SK-N-SH (cell line): ENCODE results near the gene FALEC. TPM values are rescaled to one million over a fixed set of nuclear protein-coding genes. Genes with fewer than 3 reads are reported as not detected.

Experiments used
- CTCF ChIA-PET: fragments of 300-600, 350-600 bp; formaldehyde crosslinking; extraction: SDS; loops from one replicate; lab custom pipeline; 2021; lab: Yijun Ruan, JAX
- POLR2A ChIA-PET: fragments of 350-600 bp; sonication (Branson Sonifier 250); formaldehyde crosslinking; extraction: SDS; loops from one replicate; lab custom pipeline; 2020; ENCODE audit warnings: antibody characterized with exemption, inconsistent platforms; lab: Yijun Ruan, JAX
- DNase-seq: peaks from one replicate; pipeline ENCODE4 v3.0.0; 2012
- H2AFZ ChIP-seq: fragments of 200-600 bp; sonication (generic); 2 replicates; pipeline ENCODE4 v1.8.1; 2016; ENCODE audit warnings: antibody characterized with exemption, mild to moderate bottlenecking, low read depth
- H3F3A ChIP-seq: fragments of 200-600 bp; sonication (generic); replicated peaks from 2 replicates; pipeline ENCODE3; 2016; ENCODE audit warnings: antibody characterized with exemption, mild to moderate bottlenecking; ENCODE audit not compliant: insufficient read depth
- H3K27ac ChIP-seq, 2 experiments: fragments of 200-500 bp in 1 of 2; fragments of 200-600 bp in 1 of 2; sonication (Bioruptor generic) in 1 of 2; sonication (generic), shearing (Covaris generic) in 1 of 2; 2 replicates each; pipeline versions ENCODE4 v1.5.1 to v1.6.1; 2014 to 2016; ENCODE audit warnings: low read depth in 2 of 2, inconsistent platforms in 1 of 2, low read length in 1 of 2, mild to moderate bottlenecking in 1 of 2, mixed read lengths in 1 of 2
- H3K27me3 ChIP-seq: fragments of 200-600 bp; sonication (generic), shearing (Covaris generic); 2 replicates; pipeline ENCODE4 v1.6.1; 2016; ENCODE audit warnings: mixed run types; ENCODE audit not compliant: insufficient read depth
- H3K36me3 ChIP-seq, 2 experiments: fragments of 200-500 bp in 1 of 2; fragments of 200-600 bp in 1 of 2; sonication (Bioruptor generic) in 1 of 2; sonication (generic) in 1 of 2; replicated peaks in 1 of 2; 2 replicates each; pipeline versions ENCODE3 to v1.5.1; 2014 to 2016; ENCODE audit warnings: low read length in 1 of 2, mild to moderate bottlenecking in 1 of 2; ENCODE audit not compliant: insufficient read depth in 2 of 2, control insufficient read depth in 1 of 2
- H3K4me1 ChIP-seq, 2 experiments: fragments of 200-500 bp in 1 of 2; fragments of 200-600 bp in 1 of 2; sonication (Bioruptor generic) in 1 of 2; sonication (generic), shearing (Covaris generic) in 1 of 2; 2 replicates each; pipeline versions ENCODE4 v1.5.1 to v1.6.1; 2014 to 2016; ENCODE audit warnings: low read depth in 1 of 2, low read length in 1 of 2, mixed run types in 1 of 2; ENCODE audit not compliant: insufficient read depth in 2 of 2, control insufficient read depth in 1 of 2
- H3K4me2 ChIP-seq: fragments of 200-600 bp; sonication (generic), shearing (Covaris generic); 2 replicates; pipeline ENCODE4 v1.6.1; 2017; ENCODE audit warnings: mixed run types
- H3K4me3 ChIP-seq, 2 experiments: fragments of 200-500 bp in 1 of 2; fragments of 200-600 bp in 1 of 2; sonication (Bioruptor generic) in 1 of 2; sonication (generic), shearing (Covaris generic) in 1 of 2; 2 replicates each; pipeline versions ENCODE4 v1.5.1 to v1.8.1; 2014 to 2016; ENCODE audit warnings: low read depth in 2 of 2, inconsistent platforms in 1 of 2, low read length in 1 of 2, mild to moderate bottlenecking in 1 of 2, mixed read lengths in 1 of 2, moderate library complexity in 1 of 2
- H3K79me2 ChIP-seq: fragments of 200-600 bp; sonication (generic); 2 replicates; pipeline ENCODE4 v1.8.1; 2017; ENCODE audit warnings: mild to moderate bottlenecking; ENCODE audit not compliant: insufficient read depth
- H3K9ac ChIP-seq: fragments of 200-600 bp; sonication (generic); 2 replicates; pipeline ENCODE4 v1.6.1; 2017; ENCODE audit warnings: mixed run types
- H3K9me2 ChIP-seq: fragments of 200-600 bp; sonication (generic); 2 replicates; pipeline ENCODE4 v1.6.1; 2017; ENCODE audit warnings: mixed run types
- H3K9me3 ChIP-seq: fragments of 200-600 bp; sonication (generic); 2 replicates; pipeline ENCODE4 v1.6.1; 2017; ENCODE audit warnings: mixed run types, mild to moderate bottlenecking, moderate library complexity
- H4K20me1 ChIP-seq: fragments of 200-600 bp; sonication (generic); 2 replicates; pipeline ENCODE4 v1.6.1; 2017; ENCODE audit warnings: mild to moderate bottlenecking, mixed run types; ENCODE audit not compliant: insufficient read depth
- FOSL2 ChIP-seq: IDR thresholded peaks from 2 replicates; pipeline ENCODE4 v1.4.0; 2012; ENCODE audit warnings: low read depth, mild to moderate bottlenecking, moderate library complexity, borderline replicate concordance
- MEF2A ChIP-seq: IDR thresholded peaks from 2 replicates; pipeline ENCODE4 v1.4.0; 2012; ENCODE audit warnings: low read depth, borderline replicate concordance
- USF2 ChIP-seq: fragments of 150-350 bp; IDR thresholded peaks from 2 replicates; pipeline ENCODE4 v1.6.1; 2017; ENCODE audit warnings: antibody characterized with exemption, low read length, low read depth, borderline replicate concordance
- WGBS: methylation state at CpG from one replicate; pipeline ENCODE4 v1.1.6; 2017; ENCODE audit warnings: low lambda C conversion rate; 5-methylcytosine and 5-hydroxymethylcytosine counted together
- polyA plus RNA-seq, 3 experiments: library from polyadenylated mRNA; depleted of rRNA; stranded (reverse); fragments of >200 nt; gene quantifications; 2 replicates each; pipeline ENCODE4 v1.2.3, GENCODE V29; 2012
- TF ChIP-seq, protein P1 (sequence below): fragments of 150-350 bp; IDR thresholded peaks from 2 replicates; pipeline ENCODE4 v1.6.1; 2016; ENCODE audit warnings: mild to moderate bottlenecking, low read depth, low read length

The FALEC gene
- polyA plus RNA-seq, 1 of the 3 experiments (the other 2 are of a cell fraction), result 0.72 TPM

DNA sequence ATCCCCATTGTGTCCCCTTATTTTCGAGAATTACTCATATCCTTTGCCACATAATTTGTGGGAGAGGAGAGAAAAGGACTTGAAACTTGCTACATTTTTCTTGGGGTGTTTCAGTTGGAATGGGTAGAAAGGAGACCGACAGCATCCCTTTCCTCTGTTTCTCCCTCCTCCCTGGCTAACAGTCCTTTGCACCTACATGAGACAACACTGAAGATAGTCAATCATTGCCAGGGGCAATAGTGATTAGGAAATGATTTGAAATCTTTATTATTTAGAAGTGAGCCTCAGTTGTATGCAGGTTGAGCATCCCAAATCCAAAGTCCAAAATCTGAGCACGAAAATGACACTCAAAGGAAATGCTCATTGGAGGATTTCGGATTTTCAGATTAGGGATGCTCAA is 36.2 kb upstream of the FALEC start:
- H3K4me1 ChIP-seq, result no peaks in the 10 kb centered on the region
- no peak overlapping the region for H3K9ac ChIP-seq
- H3K79me2 ChIP-seq, result no peaks in the 10 kb centered on the region
- WGBS, result 57% methylated on average over 4 of the region's 4 CpGs
- no peak overlapping the region for H2AFZ ChIP-seq
- CTCF ChIA-PET, result interaction anchor here (1.1 kb wide), 1 partner anchor 54 kb away, joined by 3 read pairs; no protein-coding TSS in a partner anchor
- no peak for DNase-seq
- H3K4me2 ChIP-seq, result no peak overlapping the region
- peaks cover 0 to 8% of the 10 kb centered on the region in 2 experiments for H3K36me3 ChIP-seq
- no peak overlapping the region for H3K4me3 ChIP-seq
- TF ChIP-seq USF2 (no peak), MEF2A (no peak)
- TF ChIP-seq, all 33 proteins: peak for 0
- POLR2A ChIA-PET, result no interaction called here
- no peak overlapping the region for H3K27ac ChIP-seq
- H3K27me3 ChIP-seq, result no peaks in the 10 kb centered on the region
- peaks cover 3% of the 10 kb centered on the region for H3F3A ChIP-seq
- no peaks in the 10 kb centered on the region for H4K20me1 ChIP-seq
- no peaks in the 10 kb centered on the region for H3K9me3 ChIP-seq
- no peaks in the 10 kb centered on the region for H3K9me2 ChIP-seq

- ChIA-PET CTCF (interaction anchor here (1.1 kb wide), 1 partner anchor 53 kb away, joined by 3 read pairs; no protein-coding TSS in a partner anchor), POLR2A (no interaction called here)
- 64% methylated on average over 2 of the region's 2 CpGs for WGBS
Measured at GRCh38 chr1:150479927-150480352, 35.6 kb upstream of the FALEC start.

More at GRCh38 chr1:150479927-150480352, 35.6 kb upstream of the FALEC start:
- Histone ChIP-seq H3K79me2 (no peaks in the 10 kb centered on the region), H3K4me2 (no peak overlapping the region), H3K4me1 (peaks cover 0 to 2% of the 10 kb centered on the region in 2 experiments; a peak in 1 of 4 replicates)
- no peak for DNase-seq
- no peak for TF ChIP-seq USF2
- no peak for TF ChIP-seq FOSL2
- TF ChIP-seq, protein P1, sequence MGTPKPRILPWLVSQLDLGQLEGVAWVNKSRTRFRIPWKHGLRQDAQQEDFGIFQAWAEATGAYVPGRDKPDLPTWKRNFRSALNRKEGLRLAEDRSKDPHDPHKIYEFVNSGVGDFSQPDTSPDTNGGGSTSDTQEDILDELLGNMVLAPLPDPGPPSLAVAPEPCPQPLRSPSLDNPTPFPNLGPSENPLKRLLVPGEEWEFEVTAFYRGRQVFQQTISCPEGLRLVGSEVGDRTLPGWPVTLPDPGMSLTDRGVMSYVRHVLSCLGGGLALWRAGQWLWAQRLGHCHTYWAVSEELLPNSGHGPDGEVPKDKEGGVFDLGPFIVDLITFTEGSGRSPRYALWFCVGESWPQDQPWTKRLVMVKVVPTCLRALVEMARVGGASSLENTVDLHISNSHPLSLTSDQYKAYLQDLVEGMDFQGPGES, result no peak
- TF ChIP-seq, all 33 proteins: peak for 0
- Histone ChIP-seq H3K27ac (no peak overlapping the region), H3K9me3 (no peaks in the 10 kb centered on the region), H3K36me3 (peaks cover 0 to 4% of the 10 kb centered on the region in 2 experiments), H3K9me2 (no peaks in the 10 kb centered on the region), H3K27me3 (no peaks in the 10 kb centered on the region), H3K9ac (no peak overlapping the region), H3K4me3 (no peak overlapping the region), H4K20me1 (no peaks in the 10 kb centered on the region), H3F3A (peaks cover 9% of the 10 kb centered on the region), H2AFZ (no peak overlapping the region)
